Measurements from ENCODE around the gene NDUFC1. TPM values are rescaled to one million over a fixed set of nuclear protein-coding genes. Genes with fewer than 3 reads are reported as not detected.

Gene NDUFC1
- total and polyA plus RNA-seq, 2 of the 8 experiments (the other 6 are each of a cell fraction or from before 2014, with no cell fraction given) = 41.9 to 62.0 TPM

DNA sequence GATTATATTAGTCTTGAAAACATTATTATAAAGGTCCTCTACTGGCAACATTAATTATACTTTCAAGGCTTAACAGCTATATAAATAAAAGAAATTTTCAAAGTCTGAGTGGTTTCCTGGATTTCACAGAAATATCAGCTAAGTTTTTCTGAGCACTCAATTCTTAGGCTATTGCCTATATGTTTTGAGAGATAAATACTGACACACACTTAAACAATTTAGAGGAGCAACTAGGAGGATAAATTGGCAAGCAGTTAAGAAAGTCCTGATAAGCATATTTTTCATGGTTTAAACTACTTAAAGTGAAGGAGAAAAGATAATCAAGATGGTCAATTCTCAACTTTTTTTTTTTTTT lies 19.6 kb downstream of the NDUFC1 start (continued):
- TF ChIP-seq CTCF (IDR thresholded peaks at IDR 0.05; ENCODE audit: control extremely low read depth in 1 of 3, insufficient read depth in 1 of 3, low read depth in 1 of 3, low read length in 3 of 3) = no peak
- no peak for TF ChIP-seq KDM4A (IDR thresholded peaks at IDR 0.05; ENCODE audit: low read depth, low read length, severe bottlenecking)
